GM13977 (cell line): ENCODE results near the gene CDK1.

Experiments
- DNase-seq: peaks from one replicate; pipeline ENCODE4 v3.0.0; 2012; ENCODE audit warnings: low spot score
- CTCF ChIP-seq: IDR thresholded peaks from 2 replicates; pipeline ENCODE4 v1.5.1; 2012; ENCODE audit warnings: mild to moderate bottlenecking, control low read depth; ENCODE audit not compliant: insufficient read depth; ENCODE audit errors: extremely low read depth, missing control alignments
- in situ Hi-C: fragments of 300-500 bp; cut with MboI; formaldehyde crosslinking; loops from one replicate; pipeline ENCODE4 v1.12.0; 2022; ENCODE audit warnings: low sequenced_read_pairs, low pct_unique_long_range_greater_than_20kb, mixed read lengths, inconsistent platforms; ENCODE audit not compliant: unreplicated experiment

CDK1 gene

GRCh38 chr10:60816628-60817397 is 38.5 kb downstream of the CDK1 start:
- peak; percentile 85 for TF ChIP-seq CTCF
- in situ Hi-C loops = loop anchor here (25.0 kb wide), 2 partner anchors 145 to 470 kb away; no protein-coding TSS in a partner anchor
- peak; percentile 63 for DNase-seq

GRCh38 chr10:60817398-60817805 is 39.1 kb downstream of the CDK1 start:
- TF ChIP-seq CTCF = no peak
- in situ Hi-C loops = loop anchor here (25.0 kb wide), 2 partner anchors 145 to 470 kb away; no protein-coding TSS in a partner anchor
- DNase-seq = no peak

GRCh38 chr10:60818134-60818770 is 40.0 kb downstream of the CDK1 start:
- in situ Hi-C loops = loop anchor here (25.0 kb wide), 2 partner anchors 144 to 469 kb away; no protein-coding TSS in a partner anchor
- DNase-seq = no peak
- no peak for TF ChIP-seq CTCF

- TF ChIP-seq CTCF = no peak
- no peak for DNase-seq
- in situ Hi-C loops = loop anchor here (25.0 kb wide), 2 partner anchors 143 to 468 kb away; no protein-coding TSS in a partner anchor
Observed at GRCh38 chr10:60819271-60819670, 41.0 kb downstream of the CDK1 start.

GRCh38 chr10:60820093-60820754 is 41.9 kb downstream of the CDK1 start:
- peak; percentile 29 for TF ChIP-seq CTCF
- peak; percentile 11 for DNase-seq
- in situ Hi-C loops = loop anchor here (25.0 kb wide), 2 partner anchors 142 to 467 kb away; no protein-coding TSS in a partner anchor

- in situ Hi-C loops = loop anchor here (25.0 kb wide), 2 partner anchors 141 to 466 kb away; no protein-coding TSS in a partner anchor
- no peak for TF ChIP-seq CTCF
- DNase-seq = no peak
Observed at GRCh38 chr10:60821656-60822055, 43.4 kb downstream of the CDK1 start.
